ENCODE measurements around the gene PRKAG3.
"Not testable (repeated sequence)": the region's sequence is repeated elsewhere in the genome, so short reads cannot be mapped to it uniquely, and the experiment has no call there.

PRKAG3 gene

DNA sequence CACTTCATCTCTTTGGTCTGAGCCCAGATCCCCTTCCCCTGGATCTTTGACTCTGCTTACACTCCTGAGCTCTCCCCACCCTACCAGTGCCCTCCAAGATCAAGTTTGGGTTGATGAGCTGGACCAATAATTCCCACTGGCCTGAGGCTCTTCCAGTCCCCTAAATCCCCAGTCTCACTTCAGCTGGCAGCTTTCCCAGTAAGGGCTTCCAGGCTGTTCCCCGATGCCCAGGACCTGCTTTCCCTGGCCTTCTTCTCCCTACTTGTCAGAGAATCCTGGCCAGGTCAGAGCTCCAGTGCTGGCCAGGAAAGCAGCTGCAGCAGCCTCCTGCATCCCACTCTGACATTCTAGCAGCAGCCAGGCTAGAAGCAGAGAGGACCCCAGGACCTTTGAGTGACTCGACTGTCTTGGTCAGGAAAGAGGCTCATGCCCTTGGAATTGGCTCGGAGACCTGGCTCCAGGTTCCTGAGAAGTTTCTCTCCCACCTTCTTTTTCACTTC lies 31.5 kb upstream of the PRKAG3 start:
- no peak for DNase-seq (ENCODE audit: low read depth in 2 of 2)

- DNase-seq (ENCODE audit: low read depth in 2 of 2), result no peak
Observed at GRCh38 chr2:218861645-218862318, 30.2 kb upstream of the PRKAG3 start.

GRCh38 chr2:218860950-218861381 lies 29.4 kb upstream of the PRKAG3 start:
- DNase-seq (ENCODE audit: low read depth in 2 of 2), result peak; percentile 47 to 51

DNA sequence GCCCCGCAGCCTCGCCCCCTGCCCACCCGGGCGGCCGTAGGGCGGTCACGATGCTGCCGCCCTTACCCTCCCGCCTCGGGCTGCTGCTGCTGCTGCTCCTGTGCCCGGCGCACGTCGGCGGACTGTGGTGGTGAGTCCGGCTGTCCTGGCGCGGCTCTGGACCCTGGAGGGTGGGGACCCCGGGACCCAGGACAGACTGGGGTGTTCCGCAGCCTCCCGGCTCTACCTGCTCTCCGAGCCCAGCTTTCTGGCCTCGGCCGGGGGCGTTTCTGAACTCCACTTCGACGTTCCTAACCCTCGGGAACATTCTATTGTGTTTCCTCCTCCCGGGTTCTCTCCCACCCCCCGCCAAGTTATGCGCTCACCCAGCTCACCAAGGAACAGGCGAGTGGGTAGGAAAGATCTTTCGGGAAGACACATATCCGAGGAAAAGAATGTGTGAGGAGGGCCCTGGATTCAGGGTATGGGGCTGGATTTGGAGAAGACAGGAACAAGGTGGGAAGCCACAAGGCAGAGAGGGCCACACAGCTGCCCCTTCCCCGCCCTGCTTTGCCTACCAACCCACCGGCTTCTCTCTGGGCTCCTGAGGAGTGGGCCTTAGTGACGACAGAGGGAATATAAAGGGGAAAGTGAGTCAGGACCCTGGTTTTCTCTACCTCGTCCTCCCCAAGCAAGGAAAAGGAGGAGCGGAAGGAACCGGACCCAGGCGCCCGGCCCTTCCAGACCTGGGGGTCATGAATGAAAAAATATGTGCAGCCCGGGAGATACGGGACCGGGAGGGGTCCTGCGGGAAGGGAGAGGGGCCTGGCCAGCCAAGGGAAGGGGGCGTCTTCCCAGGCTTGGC lies 28.6 kb upstream of the PRKAG3 start:
- no peak for DNase-seq (ENCODE audit: low read depth in 2 of 2)

- DNase-seq (ENCODE audit: low read depth in 2 of 2), result no peak
Observed at GRCh38 chr2:218859556-218859987, 28.0 kb upstream of the PRKAG3 start, which contains the start of gene WNT6. TSS of gene WNT6 (plus strand) at chr2:218859805. CDS start at chr2:218860038, 233 bp downstream.

- no peak for DNase-seq (ENCODE audit: low read depth in 2 of 2)
Observed at GRCh38 chr2:218858671-218859555, 27.3 kb upstream of the PRKAG3 start.

GRCh38 chr2:218858138-218858445 lies 26.5 kb upstream of the PRKAG3 start:
- no peak for DNase-seq (ENCODE audit: low read depth in 2 of 2)

DNA sequence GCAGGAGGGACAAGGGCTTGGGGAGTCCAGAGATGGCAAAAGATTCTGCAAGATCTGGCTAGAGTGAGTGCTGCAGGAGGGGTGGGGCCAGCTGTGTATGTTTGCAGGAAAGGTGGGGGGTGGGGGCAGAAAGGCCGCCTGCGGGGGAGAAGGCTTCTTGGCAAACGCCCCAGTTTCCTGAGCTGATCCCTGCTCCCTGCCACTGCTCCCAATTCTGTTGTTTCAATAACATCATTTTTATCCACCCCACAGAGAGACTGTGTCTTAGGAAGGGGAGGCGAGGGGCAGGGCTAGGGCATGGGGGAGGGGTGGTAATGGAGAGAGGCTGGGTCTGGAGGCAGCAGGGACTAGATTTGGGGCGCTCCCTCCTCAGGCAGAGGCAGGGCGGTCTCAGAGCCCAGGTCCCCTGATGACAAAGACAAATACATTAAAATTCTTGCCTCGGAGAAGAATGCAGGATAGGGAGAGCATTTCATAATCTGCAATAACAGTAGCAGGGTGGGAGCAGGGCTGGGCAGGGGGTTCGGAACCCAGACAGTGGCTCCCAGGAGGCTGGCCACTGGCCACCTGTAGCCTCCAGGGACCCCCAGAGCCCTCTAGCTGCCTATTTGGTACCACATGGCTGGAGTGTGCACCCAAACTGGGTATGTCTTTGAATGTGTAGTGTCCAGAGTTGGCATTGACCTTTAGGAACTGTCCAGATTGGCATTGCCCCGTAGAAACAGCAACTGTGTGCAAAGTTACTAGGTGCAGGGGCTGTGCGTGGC lies 26.0 kb upstream of the PRKAG3 start:
- DNase-seq (ENCODE audit: low read depth in 2 of 2), result no peak

DNA sequence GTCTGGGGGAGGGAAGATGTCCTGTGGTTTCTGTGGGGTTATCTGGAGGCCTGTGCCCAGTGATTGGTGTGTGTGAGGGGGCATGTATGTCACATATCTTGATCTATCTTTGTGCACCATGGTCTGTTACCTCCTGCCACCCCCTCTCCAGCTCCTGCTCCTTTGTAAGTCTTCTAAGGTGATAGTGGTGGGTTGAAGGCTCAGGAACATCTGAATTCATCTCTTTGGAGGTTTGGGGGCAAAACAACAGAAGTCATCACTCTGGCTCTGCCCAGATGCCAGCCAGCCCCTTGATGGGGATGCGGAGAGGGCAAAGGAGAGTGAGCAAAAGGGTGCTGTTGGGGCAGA lies 25.3 kb upstream of the PRKAG3 start:
- no peak for DNase-seq (ENCODE audit: low read depth in 2 of 2)

DNA sequence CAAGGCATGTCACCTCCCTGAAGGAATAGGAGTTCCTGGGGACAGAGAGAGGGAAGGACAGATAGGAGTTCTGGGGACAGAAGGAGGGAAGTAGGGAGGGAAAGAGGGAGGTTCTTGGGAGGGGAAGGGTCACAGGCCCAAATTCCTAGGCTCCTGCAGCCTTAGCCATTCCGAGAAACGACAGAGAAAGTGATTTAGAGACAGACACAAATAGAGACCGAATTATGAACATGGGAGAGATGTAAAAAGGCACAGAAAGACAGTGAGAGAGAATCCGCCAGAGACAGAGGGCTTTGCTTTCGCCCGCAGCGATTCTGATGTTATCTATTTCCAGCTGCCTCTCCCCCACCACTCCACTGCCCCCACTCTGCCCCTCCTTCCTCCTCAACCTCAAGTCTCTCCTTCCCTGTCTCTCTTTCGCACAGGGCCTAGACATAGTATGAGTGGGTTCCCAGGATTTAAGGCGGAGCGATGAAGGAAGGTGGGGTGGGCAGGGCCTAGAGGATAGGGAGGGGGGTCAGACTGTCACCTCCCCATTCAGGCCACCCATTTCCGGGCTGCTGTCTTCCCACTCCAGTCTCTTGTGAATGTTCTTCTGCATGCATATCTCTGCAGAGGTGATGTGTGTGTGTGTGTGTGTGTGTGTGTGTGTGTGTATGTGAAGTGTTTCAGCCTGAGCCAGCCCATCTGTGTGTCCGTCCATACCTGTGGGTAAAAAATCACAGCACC lies 24.7 kb upstream of the PRKAG3 start:
- no peak for DNase-seq (ENCODE audit: low read depth in 2 of 2)

GRCh38 chr2:218855305-218856166 lies 23.9 kb upstream of the PRKAG3 start:
- no peak for DNase-seq (ENCODE audit: low read depth in 2 of 2)

GRCh38 chr2:218854860-218855259 lies 23.3 kb upstream of the PRKAG3 start:
- no peak for DNase-seq (ENCODE audit: low read depth in 2 of 2)

DNA sequence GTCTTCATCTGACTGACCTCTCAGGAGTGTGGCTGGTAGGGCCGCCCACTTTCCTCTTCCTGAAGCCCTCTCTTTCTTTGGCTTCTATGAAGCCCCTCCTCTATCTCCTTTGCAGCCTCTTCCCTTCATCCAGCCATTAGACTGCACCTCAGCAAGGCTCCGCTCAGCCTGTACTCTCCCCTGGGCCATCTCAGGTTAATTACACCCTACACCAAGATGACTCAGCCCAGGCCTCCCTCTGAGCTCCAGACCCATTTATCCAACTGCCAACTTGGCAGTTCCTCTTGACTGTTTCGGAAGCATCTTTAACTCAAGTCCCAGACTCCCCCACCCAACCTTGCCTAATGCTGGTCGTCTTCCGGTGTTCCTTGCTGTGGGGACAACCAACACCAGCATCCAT lies 22.2 kb upstream of the PRKAG3 start:
- DNase-seq (ENCODE audit: low read depth in 2 of 2), result no peak

DNA sequence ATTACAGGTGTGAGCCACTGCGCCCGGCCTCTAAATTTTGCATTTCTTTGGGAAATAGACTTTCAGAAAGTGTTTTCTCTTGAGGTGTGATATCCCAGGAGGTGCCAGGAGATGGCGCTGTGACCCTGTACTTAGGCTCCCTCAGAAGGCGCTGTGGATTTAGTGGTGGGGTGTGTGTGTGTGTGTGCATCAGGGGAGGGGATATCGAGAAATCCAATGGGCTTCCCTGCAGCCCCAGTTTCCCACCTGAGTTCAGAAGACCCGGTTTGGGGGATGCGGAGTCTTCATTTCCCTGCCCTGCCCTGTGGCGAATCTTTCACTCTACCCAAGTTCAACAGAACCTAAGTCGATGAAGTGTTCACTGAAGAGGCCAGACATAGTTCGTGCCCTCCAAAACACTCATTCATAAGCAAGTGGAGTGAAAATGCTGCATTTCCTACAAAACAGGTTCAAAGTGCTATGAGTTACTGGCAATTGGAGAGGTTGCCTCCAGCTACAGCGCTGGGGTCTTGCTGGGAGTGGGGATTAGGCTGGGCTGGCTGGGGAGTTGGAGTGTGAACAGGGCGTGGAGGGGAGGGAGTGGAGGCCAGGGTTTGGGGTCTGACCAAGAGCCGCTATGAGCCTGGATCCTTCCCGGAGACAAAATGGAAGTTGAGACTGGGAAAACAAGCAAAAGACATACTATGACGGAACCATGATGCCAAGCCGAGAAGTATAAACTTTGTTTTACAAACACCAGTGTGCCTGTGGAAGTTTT lies 21.5 kb upstream of the PRKAG3 start:
- DNase-seq (ENCODE audit: low read depth in 2 of 2), result peak in 1 of 2 experiments; percentile 10

- no peak for DNase-seq (ENCODE audit: low read depth in 2 of 2)
Observed at GRCh38 chr2:218851286-218851685, 19.7 kb upstream of the PRKAG3 start.

DNA sequence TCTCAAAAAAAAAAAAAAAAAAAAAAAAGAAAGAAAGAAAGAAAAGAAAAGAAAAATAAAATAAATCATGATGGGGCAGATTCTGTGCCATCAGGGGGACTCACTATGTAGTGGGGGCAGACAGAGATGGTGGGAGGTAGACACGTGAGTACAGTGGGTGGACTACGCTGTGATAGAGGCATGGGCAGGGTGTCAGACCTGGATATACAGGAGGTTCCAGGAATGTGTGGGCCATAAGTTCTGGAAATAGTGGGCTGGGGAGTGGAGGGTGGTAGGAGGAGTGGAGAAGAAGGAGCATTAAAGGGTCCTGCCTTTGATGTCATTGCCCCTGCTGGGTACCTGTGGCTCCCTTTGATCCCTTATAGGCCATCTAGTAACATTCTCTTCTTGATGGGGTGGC lies 19.2 kb upstream of the PRKAG3 start:
- DNase-seq (ENCODE audit: low read depth in 2 of 2), result no peak

GRCh38 chr2:218849721-218850120 lies 18.1 kb upstream of the PRKAG3 start:
- DNase-seq (ENCODE audit: low read depth in 2 of 2), result no peak

DNA sequence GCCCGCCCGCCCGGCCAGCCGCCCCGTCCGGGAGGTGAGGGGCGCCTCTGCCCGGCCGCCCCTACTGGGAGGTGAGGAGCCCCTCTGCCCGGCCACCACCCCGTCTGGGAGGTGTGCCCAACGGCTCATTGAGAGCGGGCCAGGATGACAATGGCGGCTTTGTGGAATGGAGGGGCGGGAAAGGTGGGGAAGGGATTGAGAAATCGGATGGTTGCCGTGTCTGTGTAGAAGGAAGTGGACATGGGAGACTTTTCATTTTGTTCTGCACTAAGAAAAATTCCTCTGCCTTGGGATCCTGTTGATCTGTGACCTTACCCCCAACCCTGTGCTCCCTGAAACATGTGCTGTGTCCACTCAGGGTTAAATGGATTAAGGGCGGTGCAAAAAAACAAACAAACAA lies 15.4 kb upstream of the PRKAG3 start:
- not testable (repeated sequence) for DNase-seq (ENCODE audit: low read depth in 2 of 2)

DNA sequence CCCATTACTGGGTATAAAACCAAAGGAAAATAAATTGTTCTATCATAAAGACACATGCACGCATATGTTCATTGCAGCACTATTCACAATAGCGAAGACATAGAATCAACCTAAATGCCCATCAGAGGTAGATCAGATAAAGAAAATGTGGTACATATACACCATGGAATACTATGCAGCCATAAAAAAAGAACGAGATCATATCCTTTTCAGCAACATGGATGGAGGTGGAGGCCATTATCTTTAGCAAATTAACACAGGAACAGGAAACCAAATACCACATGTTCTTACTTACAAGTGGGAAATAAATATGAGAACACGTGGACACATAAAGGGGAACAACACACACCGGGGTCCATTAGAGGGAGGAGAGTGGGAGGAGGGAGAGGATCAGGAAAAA lies 12.7 kb upstream of the PRKAG3 start:
- not testable (repeated sequence) for DNase-seq (ENCODE audit: low read depth in 2 of 2)
